Tibial nerve (tissue), 4 donors: Measurements from ENCODE around the gene ERC2.

Source experiments
- CTCF ChIP-seq, 5 experiments: fragments of 200-600 bp in 3 of 5; fragments of 450-650 bp in 2 of 5; sonication (generic) in 3 of 5; IDR thresholded peaks; one replicate each; pipeline ENCODE4 v1.5.1; 2016 to 2019; ENCODE audit warnings: antibody characterized with exemption in 5 of 5, mild to moderate bottlenecking in 3 of 5, moderate library complexity in 2 of 5
- EP300 ChIP-seq, 2 donors: sonication (generic); formaldehyde crosslinking; IDR thresholded peaks; one replicate each; pipeline ENCODE4 v1.6.1; 2017; ENCODE audit warnings: antibody characterized with exemption in 2 of 2, mild to moderate bottlenecking in 1 of 2
- POLR2A ChIP-seq, 2 donors: fragments of 450-650 bp; IDR thresholded peaks; one replicate each; pipeline ENCODE4 v1.6.1; 2017; ENCODE audit warnings: antibody characterized with exemption in 2 of 2, mild to moderate bottlenecking in 2 of 2, moderate library complexity in 2 of 2

GRCh38 chr3:55557549-55557948 lies 910.7 kb downstream of the ERC2 start:
- TF ChIP-seq CTCF (IDR thresholded peaks at IDR 0.05): no peak
- TF ChIP-seq POLR2A (IDR thresholded peaks at IDR 0.05): no peak
- no peak for TF ChIP-seq EP300 (IDR thresholded peaks at IDR 0.05)
